SHP77 (cell line): ENCODE results near the gene SENP1.

Experiments
- DNase-seq, 2 experiments: peaks; one replicate each; lab custom pipeline; 2025; lab: John Stamatoyannopoulos, UW

Gene SENP1

GRCh38 chr12:47999816-48000215 lies 106.1 kb downstream of the SENP1 start:
- no peak for DNase-seq

GRCh38 chr12:47997321-47997720 lies 108.6 kb downstream of the SENP1 start:
- no peak for DNase-seq

- DNase-seq, result no peak
Measured at GRCh38 chr12:47995981-47996401, 109.9 kb downstream of the SENP1 start.

- DNase-seq, result no peak
Measured at GRCh38 chr12:47993491-47993890, 112.4 kb downstream of the SENP1 start.
